GM11168 (cell line): ENCODE results near the gene RIMBP2.

Experiments
- in situ Hi-C: fragments of 300-500 bp; cut with MboI; formaldehyde crosslinking; loops from one replicate; pipeline ENCODE4 v1.12.0; 2022; ENCODE audit warnings: low sequenced_read_pairs; ENCODE audit not compliant: unreplicated experiment

Gene RIMBP2

GRCh38 chr12:130615861-130616345 is 100.2 kb downstream of the RIMBP2 start:
- in situ Hi-C loops = no loop called here

- in situ Hi-C loops = no loop called here
Measured at GRCh38 chr12:130614530-130614905, 101.6 kb downstream of the RIMBP2 start.

- in situ Hi-C loops = no loop called here
Measured at GRCh38 chr12:130613831-130614529, 102.1 kb downstream of the RIMBP2 start.

- in situ Hi-C loops = no loop called here
Measured at GRCh38 chr12:130613131-130613530, 103.0 kb downstream of the RIMBP2 start.

- in situ Hi-C loops = no loop called here
Measured at GRCh38 chr12:130611026-130611905, 104.8 kb downstream of the RIMBP2 start.

GRCh38 chr12:130609966-130610365 is 106.1 kb downstream of the RIMBP2 start:
- in situ Hi-C loops = no loop called here

GRCh38 chr12:130608831-130609230 is 107.3 kb downstream of the RIMBP2 start:
- in situ Hi-C loops = no loop called here

GRCh38 chr12:130608132-130608531 is 108.0 kb downstream of the RIMBP2 start:
- in situ Hi-C loops = no loop called here

GRCh38 chr12:130606231-130606630 is 109.9 kb downstream of the RIMBP2 start:
- in situ Hi-C loops = no loop called here

GRCh38 chr12:130603396-130603965 is 112.6 kb downstream of the RIMBP2 start:
- in situ Hi-C loops = no loop called here

- in situ Hi-C loops = no loop called here
Measured at GRCh38 chr12:130602251-130602650, 113.8 kb downstream of the RIMBP2 start.

GRCh38 chr12:130601327-130601726 is 114.8 kb downstream of the RIMBP2 start:
- in situ Hi-C loops = no loop called here

GRCh38 chr12:130596241-130596640 is 119.9 kb downstream of the RIMBP2 start:
- in situ Hi-C loops = no loop called here

GRCh38 chr12:130595566-130595965 is 120.5 kb downstream of the RIMBP2 start:
- in situ Hi-C loops = no loop called here

GRCh38 chr12:130593056-130593455 is 123.0 kb downstream of the RIMBP2 start:
- in situ Hi-C loops = no loop called here

GRCh38 chr12:130592641-130593040 is 123.5 kb downstream of the RIMBP2 start:
- in situ Hi-C loops = no loop called here

- in situ Hi-C loops = no loop called here
Measured at GRCh38 chr12:130591736-130592135, 124.4 kb downstream of the RIMBP2 start.

- in situ Hi-C loops = no loop called here
Measured at GRCh38 chr12:130590685-130591084, 125.4 kb downstream of the RIMBP2 start.

- in situ Hi-C loops = no loop called here
Measured at GRCh38 chr12:130589540-130590317, 126.4 kb downstream of the RIMBP2 start.
